ENCODE results near the gene UGT1A9.
"Not testable (repeated sequence)": the region's sequence is repeated elsewhere in the genome, so short reads cannot be mapped to it uniquely, and the experiment has no call there.

DNA sequence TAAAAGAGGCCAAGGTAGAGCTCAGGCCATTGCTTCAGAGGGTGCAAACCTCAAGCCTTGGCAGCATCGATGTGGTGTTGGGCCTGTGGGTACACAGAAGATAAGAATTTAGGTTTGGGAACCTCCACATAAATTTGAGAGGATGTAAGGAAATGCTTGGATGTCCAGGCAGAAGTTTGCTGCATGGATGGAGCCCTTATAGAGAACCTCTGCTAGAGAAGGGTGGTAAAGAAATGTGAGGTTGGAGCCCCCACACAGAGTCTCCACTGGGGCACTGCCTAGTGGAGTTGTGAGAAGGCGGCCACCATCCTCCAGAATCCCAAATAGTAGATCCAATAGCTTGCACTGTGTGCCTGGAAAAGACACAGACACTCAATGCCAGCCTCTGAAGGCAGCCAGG, 79.0 kb downstream of the UGT1A9 start:
- TF ChIP-seq, protein P1, sequence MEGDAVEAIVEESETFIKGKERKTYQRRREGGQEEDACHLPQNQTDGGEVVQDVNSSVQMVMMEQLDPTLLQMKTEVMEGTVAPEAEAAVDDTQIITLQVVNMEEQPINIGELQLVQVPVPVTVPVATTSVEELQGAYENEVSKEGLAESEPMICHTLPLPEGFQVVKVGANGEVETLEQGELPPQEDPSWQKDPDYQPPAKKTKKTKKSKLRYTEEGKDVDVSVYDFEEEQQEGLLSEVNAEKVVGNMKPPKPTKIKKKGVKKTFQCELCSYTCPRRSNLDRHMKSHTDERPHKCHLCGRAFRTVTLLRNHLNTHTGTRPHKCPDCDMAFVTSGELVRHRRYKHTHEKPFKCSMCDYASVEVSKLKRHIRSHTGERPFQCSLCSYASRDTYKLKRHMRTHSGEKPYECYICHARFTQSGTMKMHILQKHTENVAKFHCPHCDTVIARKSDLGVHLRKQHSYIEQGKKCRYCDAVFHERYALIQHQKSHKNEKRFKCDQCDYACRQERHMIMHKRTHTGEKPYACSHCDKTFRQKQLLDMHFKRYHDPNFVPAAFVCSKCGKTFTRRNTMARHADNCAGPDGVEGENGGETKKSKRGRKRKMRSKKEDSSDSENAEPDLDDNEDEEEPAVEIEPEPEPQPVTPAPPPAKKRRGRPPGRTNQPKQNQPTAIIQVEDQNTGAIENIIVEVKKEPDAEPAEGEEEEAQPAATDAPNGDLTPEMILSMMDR (IDR thresholded peaks at IDR 0.05; ENCODE audit: borderline replicate concordance, extremely low read depth, low read length, poor library complexity, severe bottlenecking): not testable (repeated sequence)
- not testable (repeated sequence) for TF ChIP-seq EZH2 (IDR thresholded peaks at IDR 0.05; ENCODE audit: borderline replicate concordance, low read depth, low read length, severe bottlenecking)

Measured in DND-41 (cell line).